Muscle layer of colon (tissue), 2 donors: Measurements from ENCODE around the gene COL4A1.

Source experiments
- H3K27ac ChIP-seq: one replicate; pipeline ENCODE4 v1.7.0; 2013; ENCODE audit warnings: low read depth, mild to moderate bottlenecking, low read length, moderate library complexity
- H3K27me3 ChIP-seq, 2 donors: one replicate each; pipeline ENCODE4 v1.7.0; 2013; ENCODE audit warnings: low read length in 2 of 2, mild to moderate bottlenecking in 2 of 2; ENCODE audit not compliant: insufficient read depth in 2 of 2, control insufficient read depth in 1 of 2
- H3K36me3 ChIP-seq: one replicate; pipeline ENCODE4 v1.7.0; 2013; ENCODE audit warnings: mild to moderate bottlenecking, low read length; ENCODE audit not compliant: insufficient read depth
- H3K4me1 ChIP-seq: one replicate; pipeline ENCODE4 v1.7.0; 2013; ENCODE audit warnings: mild to moderate bottlenecking, low read length; ENCODE audit not compliant: insufficient read depth
- H3K4me3 ChIP-seq, 2 donors: one replicate each; pipeline ENCODE4 v1.7.0; 2013; ENCODE audit warnings: low read length in 2 of 2, low read depth in 1 of 2, mild to moderate bottlenecking in 1 of 2, moderate library complexity in 1 of 2
- H3K9ac ChIP-seq: one replicate; pipeline ENCODE4 v1.7.0; 2013; ENCODE audit warnings: low read length
- H3K9me3 ChIP-seq: one replicate; pipeline ENCODE4 v1.7.0; 2013; ENCODE audit warnings: mild to moderate bottlenecking, low read length
- donor health status: abdominal sarcoma.
- donor health status: Adenocarcinoma of cecum.

The COL4A1 gene

GRCh38 chr13:110136660-110137585, 170.0 kb downstream of the COL4A1 start:
- H3K27ac ChIP-seq, result no peak overlapping the region
- no peaks in the 10 kb centered on the region for H3K9me3 ChIP-seq
- H3K9ac ChIP-seq, result no peak overlapping the region
- no peaks in the 10 kb centered on the region for H3K4me1 ChIP-seq
- no peaks in the 10 kb centered on the region for H3K27me3 ChIP-seq
- no peak overlapping the region for H3K4me3 ChIP-seq
- no peaks in the 10 kb centered on the region for H3K36me3 ChIP-seq

DNA sequence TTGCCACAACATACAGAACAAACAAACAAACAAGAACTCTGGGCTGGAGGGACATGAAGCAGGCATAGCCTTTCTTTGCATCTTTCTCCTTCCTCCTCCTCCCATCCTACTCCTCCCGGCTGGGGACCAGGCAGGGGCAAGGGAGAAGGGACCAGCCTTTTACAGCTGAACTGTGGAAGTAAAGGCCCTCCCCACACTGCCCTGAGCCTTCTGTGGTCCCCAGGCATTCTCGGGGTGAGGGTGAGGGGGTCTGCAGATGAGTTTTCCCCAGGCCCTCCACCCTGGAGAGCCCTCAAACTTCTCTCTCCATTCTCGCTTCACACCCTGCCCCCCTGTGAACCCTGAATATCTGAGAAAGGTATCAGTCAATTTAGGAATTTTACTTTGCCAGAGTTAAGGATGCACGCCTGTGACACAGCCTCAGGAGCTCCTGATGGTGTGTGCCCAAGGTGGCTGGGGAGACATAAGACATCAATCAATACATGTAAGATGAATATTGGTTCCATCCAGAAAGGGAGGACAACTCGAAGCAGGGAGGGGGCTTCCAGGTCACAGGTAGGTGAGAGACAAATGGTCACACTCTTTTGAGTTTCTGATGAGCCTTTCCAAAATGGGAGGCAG, 170.9 kb downstream of the COL4A1 start:
- Histone ChIP-seq H3K4me1 (no peaks in the 10 kb centered on the region), H3K9me3 (no peaks in the 10 kb centered on the region), H3K9ac (no peak overlapping the region), H3K27ac (no peak overlapping the region), H3K4me3 (no peak overlapping the region), H3K27me3 (no peaks in the 10 kb centered on the region), H3K36me3 (no peaks in the 10 kb centered on the region)

DNA sequence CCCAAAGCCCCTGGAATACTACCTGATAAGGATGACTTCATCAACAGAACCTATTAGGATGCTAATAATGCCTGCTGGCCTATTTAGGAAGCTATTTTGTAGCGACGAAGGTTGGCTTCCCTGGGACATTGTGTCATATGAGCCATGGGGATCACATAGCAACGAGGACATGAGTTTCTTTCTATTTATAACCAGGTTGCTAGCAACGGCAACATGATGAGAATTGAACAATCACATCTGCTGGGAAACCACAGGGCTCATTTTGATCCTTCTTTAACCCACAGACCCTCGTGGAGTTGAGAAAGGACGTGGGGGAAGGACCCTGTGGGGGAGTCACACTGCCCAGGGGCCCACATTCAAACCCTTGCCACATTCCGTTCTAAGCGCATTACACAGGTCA, 172.2 kb downstream of the COL4A1 start:
- Histone ChIP-seq H3K4me3 (no peak overlapping the region), H3K36me3 (no peaks in the 10 kb centered on the region), H3K9me3 (no peaks in the 10 kb centered on the region), H3K4me1 (no peaks in the 10 kb centered on the region), H3K9ac (no peak overlapping the region), H3K27ac (no peak overlapping the region), H3K27me3 (no peaks in the 10 kb centered on the region)

DNA sequence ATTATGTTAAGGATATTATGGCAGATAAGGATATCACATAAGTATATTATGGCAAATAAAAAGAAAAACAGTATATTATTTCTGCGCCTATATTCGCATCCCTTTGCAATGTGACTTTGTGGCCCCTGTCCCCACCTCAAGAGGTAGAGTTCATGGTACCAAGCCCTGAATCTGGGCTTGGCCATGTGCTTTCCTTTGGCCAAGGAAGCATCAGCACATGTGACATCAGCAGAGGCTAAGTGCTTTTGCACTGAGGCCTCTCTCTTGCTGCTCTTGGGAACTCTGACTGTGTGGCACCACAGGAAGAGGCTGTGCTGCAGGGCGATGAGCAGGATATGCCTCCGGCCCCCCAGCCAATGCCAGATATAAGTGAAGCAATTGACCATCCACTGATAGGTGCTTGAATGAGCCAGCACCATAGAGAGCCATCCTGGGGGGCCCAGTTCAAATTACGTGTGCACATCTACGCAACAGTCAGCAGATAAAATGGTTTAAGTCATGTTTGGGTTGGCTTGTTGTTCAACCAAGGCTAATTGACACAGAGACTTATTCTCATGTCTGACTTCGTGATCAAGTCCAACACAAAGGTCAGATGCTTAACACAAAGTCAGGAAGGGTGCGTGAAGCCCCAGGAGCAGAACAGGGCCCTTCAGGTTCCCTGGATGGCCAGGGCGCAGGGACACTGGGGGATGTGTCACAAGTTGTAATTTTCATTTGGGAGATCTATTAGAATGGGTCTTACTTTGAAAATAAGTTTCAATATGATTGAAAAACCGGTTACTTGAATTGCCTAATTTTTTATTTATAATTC, 173.3 kb downstream of the COL4A1 start:
- Histone ChIP-seq H3K36me3 (no peaks in the 10 kb centered on the region), H3K9ac (no peak overlapping the region), H3K4me1 (no peaks in the 10 kb centered on the region), H3K27me3 (no peaks in the 10 kb centered on the region), H3K27ac (no peak overlapping the region), H3K4me3 (no peak overlapping the region), H3K9me3 (no peaks in the 10 kb centered on the region)

GRCh38 chr13:110132225-110132982, 174.6 kb downstream of the COL4A1 start:
- no peak overlapping the region for H3K27ac ChIP-seq
- H3K4me3 ChIP-seq, result no peak overlapping the region
- H3K9me3 ChIP-seq, result no peaks in the 10 kb centered on the region
- no peaks in the 10 kb centered on the region for H3K36me3 ChIP-seq
- H3K27me3 ChIP-seq, result no peaks in the 10 kb centered on the region
- H3K9ac ChIP-seq, result no peak overlapping the region
- no peaks in the 10 kb centered on the region for H3K4me1 ChIP-seq

GRCh38 chr13:110131424-110131823, 175.5 kb downstream of the COL4A1 start:
- Histone ChIP-seq H3K4me3 (no peak overlapping the region), H3K9me3 (no peaks in the 10 kb centered on the region), H3K9ac (no peak overlapping the region), H3K27ac (no peak overlapping the region), H3K36me3 (no peaks in the 10 kb centered on the region), H3K27me3 (no peaks in the 10 kb centered on the region), H3K4me1 (peaks cover 7% of the 10 kb centered on the region)

DNA sequence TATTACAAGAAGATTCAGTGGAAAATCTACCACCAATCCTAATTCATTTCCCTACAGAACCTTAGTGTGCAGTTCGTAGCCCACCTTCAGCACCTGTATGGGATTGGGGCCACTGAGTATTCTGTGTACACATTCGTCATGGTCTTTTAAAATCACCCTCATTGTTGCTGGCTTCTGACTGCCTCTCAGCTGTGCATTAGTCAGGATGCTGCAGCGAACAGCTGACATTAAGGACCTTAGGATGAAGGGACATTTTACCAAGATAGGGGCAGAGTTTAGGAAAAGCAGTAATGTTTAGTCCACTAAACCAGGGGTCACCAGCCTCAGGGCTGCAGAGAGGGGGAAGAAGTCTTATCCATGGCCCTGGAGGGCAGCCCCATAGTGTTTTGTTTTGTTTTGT, 176.5 kb downstream of the COL4A1 start:
- no peaks in the 10 kb centered on the region for H3K9me3 ChIP-seq
- H3K4me1 ChIP-seq, result peaks cover 15% of the 10 kb centered on the region
- H3K27me3 ChIP-seq, result no peaks in the 10 kb centered on the region
- H3K4me3 ChIP-seq, result no peak overlapping the region
- H3K27ac ChIP-seq, result no peak overlapping the region
- H3K36me3 ChIP-seq, result no peaks in the 10 kb centered on the region
- H3K9ac ChIP-seq, result no peak overlapping the region

GRCh38 chr13:110129539-110130186, 177.3 kb downstream of the COL4A1 start:
- no peaks in the 10 kb centered on the region for H3K9me3 ChIP-seq
- no peak overlapping the region for H3K9ac ChIP-seq
- no peak overlapping the region for H3K27ac ChIP-seq
- H3K4me3 ChIP-seq, result no peak overlapping the region
- H3K4me1 ChIP-seq, result peaks cover 15% of the 10 kb centered on the region
- no peaks in the 10 kb centered on the region for H3K27me3 ChIP-seq
- H3K36me3 ChIP-seq, result no peaks in the 10 kb centered on the region

- no peak overlapping the region for H3K9ac ChIP-seq
- no peaks in the 10 kb centered on the region for H3K36me3 ChIP-seq
- H3K27ac ChIP-seq, result no peak overlapping the region
- H3K4me3 ChIP-seq, result no peak overlapping the region
- H3K27me3 ChIP-seq, result no peaks in the 10 kb centered on the region
- H3K4me1 ChIP-seq, result peaks cover 15% of the 10 kb centered on the region
- no peaks in the 10 kb centered on the region for H3K9me3 ChIP-seq
Measured at GRCh38 chr13:110129076-110129475, 177.9 kb downstream of the COL4A1 start.

DNA sequence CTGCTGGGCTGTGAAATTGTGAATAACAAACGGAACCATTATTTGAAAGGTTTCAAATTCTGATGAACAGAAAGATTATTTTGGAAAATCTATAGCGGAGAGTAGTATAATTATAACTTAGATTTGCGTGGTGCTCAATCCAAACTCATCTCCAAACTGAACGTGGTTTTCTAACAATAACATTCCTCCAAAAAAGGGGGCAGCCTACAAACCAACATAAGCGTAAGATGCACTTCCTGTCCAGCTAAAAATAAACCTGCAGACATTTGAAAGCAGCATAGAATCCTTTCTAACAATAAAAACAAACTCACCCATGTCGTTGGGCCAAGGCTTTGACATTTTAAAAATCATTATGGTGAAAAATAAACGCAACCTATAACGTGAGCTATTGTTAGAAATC, 178.4 kb downstream of the COL4A1 start:
- no peaks in the 10 kb centered on the region for H3K9me3 ChIP-seq
- H3K4me1 ChIP-seq, result peaks cover 15% of the 10 kb centered on the region
- H3K27ac ChIP-seq, result no peak overlapping the region
- H3K36me3 ChIP-seq, result no peaks in the 10 kb centered on the region
- H3K4me3 ChIP-seq, result no peak overlapping the region
- H3K9ac ChIP-seq, result no peak overlapping the region
- no peaks in the 10 kb centered on the region for H3K27me3 ChIP-seq
